Dermis microvascular lymphatic vessel endothelial cell (primary cell): ENCODE data around the gene MMP12. TPM values are rescaled to one million over a fixed set of nuclear protein-coding genes. Genes with fewer than 3 reads are reported as not detected.
"Not testable (repeated sequence)": the region's sequence is repeated elsewhere in the genome, so short reads cannot be mapped to it uniquely, and the experiment has no call there.

Source experiments
- DNase-seq, 2 donors: peaks; one replicate each; pipeline versions ENCODE4 v3.0.0 to v3.0.0-alpha.2; 2010; ENCODE audit warnings: low read depth in 2 of 2
- total RNA-seq: library from RNA; depleted of rRNA; stranded (reverse); fragments of >200 nt; gene quantifications from 2 replicates; pipeline ENCODE4 v1.2.1, GENCODE V29; 2014

MMP12 gene
- total RNA-seq, result not detected in 2 replicates

DNA sequence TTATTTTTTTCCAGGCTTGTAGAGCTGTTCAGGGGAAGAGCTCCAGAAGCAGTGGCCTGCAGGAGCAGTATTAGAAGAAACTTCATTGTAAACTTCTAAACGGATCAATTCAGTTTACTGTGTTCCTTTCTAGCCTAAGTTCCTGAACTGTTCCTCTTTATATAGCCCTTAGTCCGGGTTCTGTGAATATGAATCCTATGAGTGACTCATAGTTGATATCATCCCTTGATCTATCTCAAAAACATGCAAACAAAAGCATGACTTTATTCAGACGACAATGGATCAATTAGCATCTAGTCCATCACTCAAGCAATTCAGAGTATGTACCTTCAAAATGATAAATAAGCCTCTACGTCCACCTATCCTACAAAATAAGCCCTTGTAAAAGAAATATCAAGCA is at the start of gene MMP12:
Gene MMP12, minus strand, starts transcription at position 131 of the 400 bp plus-strand sequence. Its CDS starts 45 bp downstream, at position 86.
- DNase-seq, result no peak

DNA sequence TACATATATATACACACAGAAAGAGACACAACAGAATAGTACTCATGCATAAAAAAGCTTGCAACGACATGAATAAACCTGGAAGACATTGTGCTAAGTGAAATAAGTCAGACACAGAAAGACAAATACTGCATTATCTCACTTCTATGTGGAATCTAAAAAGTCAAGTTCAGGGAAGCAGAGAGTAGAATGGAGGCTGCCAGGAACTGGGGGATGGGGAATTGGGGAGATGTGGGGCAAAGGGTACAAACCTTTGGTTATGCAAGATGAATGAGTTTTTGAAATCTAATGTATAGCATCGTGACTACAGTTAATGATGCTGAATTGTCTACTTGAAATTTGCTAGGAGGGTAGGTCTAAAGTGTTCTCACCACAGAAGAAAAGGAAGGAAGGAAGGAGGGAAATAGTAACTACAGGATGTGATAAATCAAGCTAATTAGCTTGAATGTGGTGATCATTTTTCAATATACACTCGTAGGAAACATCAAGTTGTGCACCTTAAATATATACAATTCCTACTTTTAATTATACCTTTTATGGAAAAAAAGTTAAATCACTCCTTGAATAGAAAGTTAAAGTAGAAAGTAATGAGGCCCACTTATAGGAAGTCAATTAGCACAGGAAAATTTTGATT is 46.9 kb upstream of the MMP12 start:
- no peak for DNase-seq

- DNase-seq, result no peak
These were observed 45.4 kb upstream of the MMP12 start for GRCh38 chr11:102920118-102920684.

- no peak for DNase-seq
These were observed 40.2 kb upstream of the MMP12 start for GRCh38 chr11:102915044-102915375.

- peak; percentile 7 to 34 for DNase-seq
These were observed 39.7 kb upstream of the MMP12 start for GRCh38 chr11:102914238-102915043.

DNA sequence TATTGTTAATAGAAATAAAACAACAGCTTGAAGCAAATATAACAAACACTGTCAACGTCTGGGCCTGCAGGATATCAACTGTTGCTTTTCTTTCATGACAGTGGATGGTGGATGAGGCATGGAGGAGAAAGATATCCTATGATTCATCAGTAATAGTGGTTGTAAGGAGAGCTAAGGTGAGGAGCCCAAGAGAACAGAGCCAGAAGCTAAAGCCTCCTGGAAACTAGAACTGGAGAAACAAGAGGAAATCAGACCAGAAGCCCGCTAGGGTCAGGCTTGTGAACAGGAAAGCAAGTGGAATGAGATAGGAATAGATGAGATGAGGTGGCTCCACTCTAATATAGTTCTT is 37.7 kb upstream of the MMP12 start:
- no peak for DNase-seq

DNA sequence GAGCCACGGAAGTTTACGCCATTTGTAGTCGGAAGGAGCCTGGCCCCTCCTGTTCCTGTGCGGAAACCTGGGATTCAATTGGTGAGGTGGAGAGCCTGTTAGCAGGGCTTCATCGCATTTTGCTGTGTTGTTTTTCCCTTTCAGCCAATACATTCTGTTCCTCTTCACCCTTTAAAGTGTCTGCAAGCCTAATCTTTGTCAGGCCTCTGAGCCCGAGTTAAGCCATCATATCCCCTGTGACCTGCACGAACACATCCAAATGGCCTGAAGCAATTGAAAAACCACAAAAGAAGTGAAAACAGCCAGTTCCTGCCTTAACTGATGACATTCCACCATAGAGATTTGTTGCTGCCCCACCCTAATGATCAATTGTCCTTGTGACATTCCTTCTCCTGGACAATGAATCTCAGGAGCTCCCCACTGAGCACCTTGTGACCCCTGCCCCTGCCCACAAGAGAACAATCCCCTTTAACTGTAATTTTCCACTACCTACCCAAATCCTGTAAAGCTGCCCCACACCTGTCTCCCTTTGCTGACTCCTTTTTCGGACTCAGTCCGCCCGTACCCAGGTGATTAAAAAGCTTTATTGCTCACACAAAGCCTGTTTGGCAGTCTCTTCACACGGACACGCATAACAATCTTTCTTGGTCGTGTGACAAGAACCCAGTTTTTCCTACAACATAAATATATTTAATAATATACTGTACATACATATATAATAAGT is 37.1 kb upstream of the MMP12 start:
- no peak for DNase-seq

- DNase-seq, result not testable (repeated sequence)
These were observed 31.1 kb upstream of the MMP12 start for GRCh38 chr11:102905848-102906247.

DNA sequence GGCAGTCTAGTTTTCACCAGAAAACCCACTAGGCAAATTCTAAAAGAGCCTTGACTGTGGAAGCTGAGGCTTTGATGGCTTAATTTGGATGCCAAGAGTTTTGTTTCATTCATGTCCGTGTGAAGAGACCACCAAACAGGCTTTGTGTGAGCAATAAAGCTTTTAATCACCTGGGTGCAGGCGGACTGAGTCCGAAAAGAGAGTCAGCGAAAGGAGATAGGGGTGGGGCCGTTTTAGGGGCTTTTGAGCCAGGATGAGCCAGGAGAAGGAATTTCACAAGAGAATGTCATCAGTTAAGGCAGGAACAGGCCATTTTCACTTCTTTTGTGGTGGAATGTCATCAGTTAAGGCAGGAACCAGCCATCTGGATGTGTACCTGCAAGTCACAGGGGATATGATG is 29.1 kb upstream of the MMP12 start:
- DNase-seq, result not testable (repeated sequence)

- no peak for DNase-seq
These were observed 25.6 kb upstream of the MMP12 start for GRCh38 chr11:102900346-102900745.

DNA sequence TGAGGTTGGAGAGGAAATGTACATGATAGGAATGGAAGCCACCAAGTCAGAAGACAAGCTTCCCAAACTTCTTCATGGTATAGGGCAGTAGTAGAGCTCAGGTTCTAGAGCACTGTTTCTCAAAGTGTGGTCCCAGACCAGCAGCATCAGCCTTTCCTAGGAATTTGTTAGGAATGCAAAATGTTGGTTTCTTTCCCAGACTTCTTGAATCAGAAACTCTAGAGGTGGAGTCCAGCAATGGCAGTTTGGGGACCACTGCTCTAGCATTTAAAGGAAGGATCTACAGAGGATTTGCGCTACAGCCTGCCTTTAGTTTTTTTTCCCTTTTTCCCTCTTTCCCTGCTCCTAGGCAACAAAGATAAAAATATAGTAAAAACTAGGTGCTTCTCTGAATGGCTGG is 17.0 kb upstream of the MMP12 start:
- no peak for DNase-seq

- DNase-seq, result peak; percentile 32 to 56
These were observed 12.2 kb upstream of the MMP12 start for GRCh38 chr11:102886999-102887398.

DNA sequence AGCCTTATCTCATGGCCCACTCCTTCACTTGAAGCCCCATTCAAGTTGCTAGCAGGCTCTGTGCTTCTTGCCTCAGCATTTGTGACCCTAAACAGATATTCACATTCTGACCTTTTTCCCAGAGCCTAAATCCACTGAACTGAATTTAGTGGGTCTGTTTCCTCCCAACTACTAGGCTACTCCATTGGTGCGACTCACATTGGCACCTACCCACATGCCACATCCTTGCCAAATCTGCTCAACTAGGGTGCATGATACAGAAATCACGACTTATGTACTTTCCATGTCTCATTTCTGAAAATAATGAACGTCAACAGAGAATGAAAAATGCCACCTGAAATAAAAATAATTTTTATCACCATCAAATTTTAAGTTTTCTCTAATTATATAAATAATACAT is 8.4 kb upstream of the MMP12 start:
- DNase-seq, result no peak

DNA sequence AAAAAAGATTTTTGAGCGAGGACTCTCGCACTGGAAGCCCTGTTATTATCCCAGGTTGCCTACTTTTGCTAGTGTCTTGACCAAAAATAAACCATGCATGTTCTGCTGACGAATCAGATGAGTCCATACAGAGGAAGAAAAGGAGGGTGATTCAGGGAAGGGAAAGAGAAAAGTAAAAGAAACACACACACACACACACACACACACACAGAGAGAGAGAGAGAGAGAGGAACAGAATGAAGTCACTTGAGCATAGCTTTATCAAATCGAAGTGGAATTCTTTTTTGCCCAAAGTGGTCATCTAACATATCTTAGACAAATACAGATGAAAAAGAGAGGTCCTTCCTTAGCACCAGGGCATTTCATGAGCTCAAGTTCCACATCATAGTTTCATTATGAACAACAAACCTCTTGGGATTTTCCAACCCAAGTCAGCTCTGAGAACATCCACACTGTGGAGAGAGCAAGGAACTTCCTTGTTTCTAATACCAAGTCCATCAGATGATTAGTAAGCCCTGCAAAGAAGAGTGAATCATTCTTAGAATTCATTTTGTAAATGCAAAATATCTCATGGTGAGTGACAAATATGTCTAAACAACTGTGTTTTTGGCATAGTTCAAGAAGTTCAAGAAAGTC is 7.7 kb upstream of the MMP12 start:
- no peak for DNase-seq

DNA sequence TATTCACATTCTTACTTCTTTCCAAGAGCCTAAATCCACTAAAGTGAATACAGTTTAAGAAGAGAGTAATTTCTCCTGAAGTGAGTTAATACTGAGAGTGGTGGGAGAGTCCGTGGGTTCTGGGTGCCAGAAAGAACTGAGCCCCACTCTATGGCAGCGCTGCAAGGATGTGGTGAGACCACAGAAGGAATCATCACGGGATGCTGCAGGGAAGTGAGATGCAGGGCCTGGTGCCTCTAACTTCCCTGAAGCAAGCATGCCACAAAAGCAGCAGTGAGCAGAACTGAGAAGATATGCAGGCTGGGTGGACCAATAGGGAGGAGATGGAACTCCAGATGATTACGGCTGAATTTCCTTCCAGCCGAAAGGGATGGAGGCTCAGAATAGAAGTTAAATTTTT is 5.0 kb upstream of the MMP12 start:
- no peak for DNase-seq

DNA sequence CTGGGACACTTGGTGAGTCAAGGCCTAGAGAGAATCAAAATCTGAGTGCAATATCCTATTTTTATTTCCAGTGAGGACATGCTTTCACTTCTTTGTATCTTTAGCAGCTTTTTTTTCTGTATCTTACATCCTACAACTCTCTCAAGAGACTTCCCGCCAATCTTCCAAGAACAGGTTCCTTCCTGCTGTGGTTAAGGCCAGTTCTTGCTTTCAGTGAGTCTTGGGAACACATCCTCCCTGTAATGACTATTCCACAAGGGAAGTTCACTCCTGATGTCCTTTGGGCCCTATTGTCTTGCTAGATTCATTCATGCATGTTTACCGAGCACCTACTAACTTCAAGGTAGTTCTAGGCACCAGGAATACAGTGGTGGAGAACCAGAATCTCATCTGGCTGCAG is 3.8 kb upstream of the MMP12 start:
- no peak for DNase-seq

DNA sequence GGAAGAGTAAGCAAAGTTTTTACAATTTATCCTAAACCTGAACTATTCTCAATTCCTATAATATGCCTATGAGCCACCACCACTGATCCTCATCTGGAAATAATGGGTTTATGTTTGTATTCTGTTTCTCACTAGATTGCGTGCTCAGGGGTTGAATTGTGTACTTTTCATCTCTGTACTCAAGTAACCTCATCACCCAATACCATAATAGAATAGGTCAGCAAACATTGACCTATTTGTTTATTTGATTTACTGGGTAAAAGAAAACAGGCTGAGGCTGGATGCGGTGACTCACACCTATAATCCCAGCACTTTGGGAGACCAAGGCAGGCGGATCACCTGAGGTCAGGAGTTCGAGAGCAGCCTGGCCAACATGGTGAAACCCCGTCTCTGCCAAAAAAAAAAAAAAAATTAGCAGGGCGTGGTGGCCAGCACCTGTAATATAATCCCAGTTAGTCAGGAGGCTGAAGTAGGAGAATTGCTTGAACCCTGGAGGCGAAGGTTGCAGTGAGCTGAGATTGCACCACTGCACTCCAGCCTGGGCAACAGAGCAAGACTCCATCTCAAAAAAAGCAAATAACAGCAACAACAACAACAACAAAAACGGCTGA is 5.3 kb downstream of the MMP12 start:
- not testable (repeated sequence) for DNase-seq

DNA sequence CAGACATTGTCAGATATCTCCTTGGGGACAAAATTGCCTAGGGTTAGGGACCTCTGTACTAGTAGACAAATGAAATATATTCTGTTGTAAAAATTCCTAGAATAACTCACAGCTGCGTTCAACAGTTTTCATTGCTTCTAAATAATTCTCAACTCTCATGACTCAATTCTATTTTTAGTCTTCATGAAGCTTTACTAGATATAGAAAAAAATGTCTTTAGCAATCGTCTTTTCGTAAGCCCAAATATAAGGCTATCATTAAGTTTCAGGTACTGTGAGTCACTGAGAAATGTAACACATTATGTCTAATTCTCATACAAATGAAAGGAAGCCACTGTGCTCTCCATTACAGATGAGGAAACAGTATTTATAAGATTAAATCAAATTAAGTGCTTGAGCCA is 6.4 kb downstream of the MMP12 start:
- DNase-seq, result no peak

- no peak for DNase-seq
These were observed 10.1 kb downstream of the MMP12 start for GRCh38 chr11:102864724-102865123.

- no peak for DNase-seq
These were observed 20.8 kb downstream of the MMP12 start for GRCh38 chr11:102853956-102854355.

GRCh38 chr11:102853055-102853454 is 21.7 kb downstream of the MMP12 start:
- DNase-seq, result no peak
